Measurements from ENCODE around the gene GJA9. TPM values are rescaled to one million over a fixed set of nuclear protein-coding genes. Genes with fewer than 3 reads are reported as not detected.

GJA9 gene
- not detected for total RNA-seq

- DNase-seq (ENCODE audit: low spot score), result no peak
- ATAC-seq (ENCODE audit: low FRiP score), result no peak
- no peak for TF ChIP-seq CTCF (IDR thresholded peaks at IDR 0.05)
These were observed at the start of gene GJA9 for GRCh38 chr1:38881487-38881886. GJA9 (minus strand) TSS chr1:38881587; CDS start chr1:38876098, 5,489 bp downstream.

- no peak for TF ChIP-seq CTCF (IDR thresholded peaks at IDR 0.05)
- DNase-seq (ENCODE audit: low spot score) (no peak), ATAC-seq (ENCODE audit: low FRiP score) (peak; percentile 7)
These were observed 48.1 kb upstream of the GJA9 start for GRCh38 chr1:38929476-38929875.

- DNase-seq (ENCODE audit: low spot score) (no peak), ATAC-seq (ENCODE audit: low FRiP score) (peak; percentile 15)
- TF ChIP-seq CTCF (IDR thresholded peaks at IDR 0.05), result no peak
These were observed 47.7 kb upstream of the GJA9 start for GRCh38 chr1:38929054-38929453.

GRCh38 chr1:38926091-38926490, 44.7 kb upstream of the GJA9 start:
- no peak for ATAC-seq (ENCODE audit: low FRiP score)
- no peak for TF ChIP-seq CTCF (IDR thresholded peaks at IDR 0.05)

GRCh38 chr1:38925391-38925790, 44.0 kb upstream of the GJA9 start:
- ATAC-seq (ENCODE audit: low FRiP score) (no peak), DNase-seq (ENCODE audit: low spot score) (no peak)
- no peak for TF ChIP-seq CTCF (IDR thresholded peaks at IDR 0.05)

More at GRCh38 chr1:38926091-38926490, 44.7 kb upstream of the GJA9 start:
- no peak for DNase-seq (ENCODE audit: low spot score)

GRCh38 chr1:38923607-38924006, 42.2 kb upstream of the GJA9 start:
- TF ChIP-seq CTCF (IDR thresholded peaks at IDR 0.05), result no peak
- peak; percentile 76 for ATAC-seq (ENCODE audit: low FRiP score)
- DNase-seq (ENCODE audit: low spot score), result no peak

GRCh38 chr1:38919130-38919529, 37.7 kb upstream of the GJA9 start:
- ATAC-seq (ENCODE audit: low FRiP score), result no peak
- TF ChIP-seq CTCF (IDR thresholded peaks at IDR 0.05), result no peak
- DNase-seq (ENCODE audit: low spot score), result no peak

All from omental fat pad (tissue), 4 donors.